Sigmoid colon (tissue), 7 donors: ENCODE data around the gene GNAI2. TPM values are rescaled to one million over a fixed set of nuclear protein-coding genes. Genes with fewer than 3 reads are reported as not detected.

ENCODE experiments used
- DNase-seq: peaks from one replicate; pipeline ENCODE4 v3.0.0-alpha.2; 2019
- H3K27ac ChIP-seq, 4 donors: fragments of 200-600 bp; sonication (generic); one replicate each; pipeline ENCODE4 v1.5.1; 2016 to 2019; ENCODE audit warnings: mild to moderate bottlenecking in 1 of 4
- H3K27me3 ChIP-seq, 3 donors: fragments of 200-600 bp; sonication (generic); one replicate each; pipeline ENCODE4 v1.5.1; 2019; ENCODE audit warnings: mild to moderate bottlenecking in 1 of 3
- H3K36me3 ChIP-seq, 4 donors: fragments of 200-600 bp; sonication (generic); one replicate each; pipeline ENCODE4 v1.5.1; 2016 to 2019
- H3K4me1 ChIP-seq, 4 donors: fragments of 200-600 bp; sonication (generic); one replicate each; pipeline ENCODE4 v1.5.1; 2017 to 2019
- H3K4me3 ChIP-seq, 4 donors: fragments of 200-600 bp; sonication (generic); one replicate each; pipeline ENCODE4 v1.5.1; 2017 to 2019; ENCODE audit warnings: mild to moderate bottlenecking in 2 of 4, moderate library complexity in 1 of 4
- H3K9me3 ChIP-seq, 4 donors: fragments of 200-600 bp in 3 of 4; sonication (generic) in 3 of 4; one replicate each; pipeline versions ENCODE4 v1.5.1 to v1.6.1; 2013 to 2019
- EP300 ChIP-seq, 4 donors: sonication (generic); formaldehyde crosslinking; IDR thresholded peaks; one replicate each; pipeline ENCODE4 v1.6.1; 2017; ENCODE audit warnings: antibody characterized with exemption in 4 of 4
- POLR2A ChIP-seq, 2 donors: fragments of 450-650 bp; IDR thresholded peaks; one replicate each; pipeline ENCODE4 v1.6.1; 2016; ENCODE audit warnings: antibody characterized with exemption in 2 of 2, mild to moderate bottlenecking in 2 of 2, moderate library complexity in 2 of 2
- POLR2AphosphoS5 ChIP-seq, 4 donors: sonication (generic); formaldehyde crosslinking; IDR thresholded peaks; one replicate each; pipeline ENCODE4 v1.6.1; 2017; ENCODE audit warnings: antibody characterized with exemption in 4 of 4
- WGBS, 2 donors: extraction: QIAGEN DNeasy Blood & Tissue Kit; methylation state at CpG; one replicate each; pipeline ENCODE4 v1.1.7; 2013; 5-methylcytosine and 5-hydroxymethylcytosine counted together
- intact Hi-C: fragments of 100-400 bp; cut with DNase I; formaldehyde crosslinking; loops from one replicate; pipeline ENCODE4 v1.15.1; 2023
- polyA plus RNA-seq, 3 donors: library from polyadenylated mRNA; stranded (reverse); fragments of 200-250 nt; gene quantifications; one replicate each; pipeline ENCODE4 v1.2.3, GENCODE V29; 2013
- total RNA-seq, 4 donors: library from RNA; depleted of rRNA; stranded (reverse); fragments of >200 nt; gene quantifications; one replicate each; pipeline ENCODE4 v1.1.0, GENCODE V29; 2016
- TF ChIP-seq, protein P1 (sequence below), 4 experiments: fragments of 450-650 bp in 3 of 4; fragments of 200-600 bp in 1 of 4; IDR thresholded peaks; one replicate each; pipeline ENCODE4 v1.5.1; 2016 to 2019; ENCODE audit warnings: antibody characterized with exemption in 4 of 4, mild to moderate bottlenecking in 3 of 4, moderate library complexity in 2 of 4
- donor health status: healthy with polysubstance abuse.
- donor health status: Bipolar disorder and iron deficiency.
- donor health status: healthy.

Gene GNAI2
- total RNA-seq (100 to 1,000 TPM; 149 to 171 (median 163) TPM), polyA plus RNA-seq (100 to 1,000 TPM in 1 of 3 donors, 10 to 100 TPM in 2; 43.9 to 125 (median 64.3) TPM)

DNA sequence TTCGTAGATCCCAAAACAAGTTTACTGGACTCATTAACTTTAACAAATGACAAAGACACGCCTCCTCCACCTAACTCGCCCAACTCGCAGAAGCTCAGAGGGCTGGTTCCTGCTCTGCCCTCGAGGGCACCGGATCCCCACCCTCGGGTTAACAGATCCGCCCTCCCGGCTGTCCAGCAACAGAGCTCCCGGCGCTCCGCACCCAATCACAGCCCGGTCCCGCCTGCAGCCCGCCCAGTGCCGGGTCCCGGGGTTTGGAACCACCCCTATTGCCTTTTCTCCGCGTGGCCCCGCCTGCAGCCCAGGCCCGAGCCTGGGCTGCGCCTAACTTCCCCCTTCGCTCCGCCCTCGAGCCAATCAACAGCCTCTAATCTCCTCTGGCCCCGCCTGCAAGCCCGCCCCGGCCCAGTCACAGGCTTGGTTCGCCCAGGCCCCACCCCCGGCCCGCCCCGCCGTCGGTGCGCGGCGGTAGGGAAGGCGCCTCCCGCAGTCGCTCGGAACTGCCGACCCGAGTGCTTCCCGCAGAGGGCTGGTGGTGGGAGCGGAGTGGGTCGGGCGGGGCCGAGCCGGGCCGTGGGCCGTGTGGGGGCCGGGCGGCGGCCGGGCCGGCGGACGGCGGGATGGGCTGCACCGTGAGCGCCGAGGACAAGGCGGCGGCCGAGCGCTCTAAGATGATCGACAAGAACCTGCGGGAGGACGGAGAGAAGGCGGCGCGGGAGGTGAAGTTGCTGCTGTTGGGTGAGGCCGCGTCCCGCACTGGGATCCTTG lies at the start of gene GNAI2:
Gene GNAI2, plus strand, starts transcription at position 489 of the 768 bp plus-strand sequence. Its CDS starts 132 bp downstream, at position 621.
- Histone ChIP-seq H3K36me3 (no peaks in the 10 kb centered on the region), H3K27ac (peak within 1 kb of the TSS; percentile 87 to 94 (median 90)), H3K4me3 (peak within 1 kb of the TSS; percentile 63 to 96 (median 74)), H3K27me3 (no peaks in the 10 kb centered on the region), H3K4me1 (peaks cover 0 to 53% (median 39%) of the 10 kb centered on the region in 4 donors), H3K9me3 (no peaks in the 10 kb centered on the region)
- WGBS, 2 donors = 0 to 1% methylated on average over 75 of the region's 75 CpGs
- intact Hi-C loops = no loop called here
- TF ChIP-seq POLR2AphosphoS5 (IDR thresholded peaks at IDR 0.05) (peak; percentile 94 to 98 (median 97)), EP300 (IDR thresholded peaks at IDR 0.05) (no peak), POLR2A (IDR thresholded peaks at IDR 0.05) (peak; percentile 30 to 40)
- TF ChIP-seq, protein P1, sequence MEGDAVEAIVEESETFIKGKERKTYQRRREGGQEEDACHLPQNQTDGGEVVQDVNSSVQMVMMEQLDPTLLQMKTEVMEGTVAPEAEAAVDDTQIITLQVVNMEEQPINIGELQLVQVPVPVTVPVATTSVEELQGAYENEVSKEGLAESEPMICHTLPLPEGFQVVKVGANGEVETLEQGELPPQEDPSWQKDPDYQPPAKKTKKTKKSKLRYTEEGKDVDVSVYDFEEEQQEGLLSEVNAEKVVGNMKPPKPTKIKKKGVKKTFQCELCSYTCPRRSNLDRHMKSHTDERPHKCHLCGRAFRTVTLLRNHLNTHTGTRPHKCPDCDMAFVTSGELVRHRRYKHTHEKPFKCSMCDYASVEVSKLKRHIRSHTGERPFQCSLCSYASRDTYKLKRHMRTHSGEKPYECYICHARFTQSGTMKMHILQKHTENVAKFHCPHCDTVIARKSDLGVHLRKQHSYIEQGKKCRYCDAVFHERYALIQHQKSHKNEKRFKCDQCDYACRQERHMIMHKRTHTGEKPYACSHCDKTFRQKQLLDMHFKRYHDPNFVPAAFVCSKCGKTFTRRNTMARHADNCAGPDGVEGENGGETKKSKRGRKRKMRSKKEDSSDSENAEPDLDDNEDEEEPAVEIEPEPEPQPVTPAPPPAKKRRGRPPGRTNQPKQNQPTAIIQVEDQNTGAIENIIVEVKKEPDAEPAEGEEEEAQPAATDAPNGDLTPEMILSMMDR (IDR thresholded peaks at IDR 0.05) = no peak
- peak; percentile 100 for DNase-seq

DNA sequence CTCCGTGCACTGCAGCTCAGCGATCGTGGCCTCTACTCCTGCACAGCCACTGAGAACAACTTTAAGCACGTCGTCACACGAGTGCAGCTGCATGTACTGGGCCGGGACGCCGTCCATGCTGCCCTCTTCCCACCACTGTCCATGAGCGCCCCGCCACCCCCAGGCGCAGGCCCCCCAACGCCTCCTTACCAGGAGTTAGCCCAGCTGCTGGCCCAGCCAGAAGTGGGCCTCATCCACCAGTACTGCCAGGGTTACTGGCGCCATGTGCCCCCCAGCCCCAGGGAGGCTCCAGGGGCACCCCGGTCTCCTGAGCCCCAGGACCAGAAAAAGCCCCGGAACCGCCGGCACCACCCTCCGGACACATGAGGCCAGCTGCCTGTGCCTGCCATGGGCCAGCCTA lies 48.3 kb upstream of the GNAI2 start:
- Histone ChIP-seq H3K9me3 (no peaks in the 10 kb centered on the region), H3K27me3 (peaks cover 0 to 12% (median 2%) of the 10 kb centered on the region in 3 donors), H3K27ac (no peak overlapping the region), H3K4me1 (peaks cover 0 to 6% (median 4%) of the 10 kb centered on the region in 4 donors), H3K36me3 (peaks cover 0 to 16% (median 0%) of the 10 kb centered on the region in 4 donors), H3K4me3 (no peak overlapping the region)
- WGBS, 2 donors = 93 to 94% methylated on average over 19 of the region's 19 CpGs
- intact Hi-C loops = no loop called here
- TF ChIP-seq POLR2A (IDR thresholded peaks at IDR 0.05) = no peak
- TF ChIP-seq, protein P1 (IDR thresholded peaks at IDR 0.05) = no peak
- TF ChIP-seq POLR2AphosphoS5 (IDR thresholded peaks at IDR 0.05) = no peak
- TF ChIP-seq EP300 (IDR thresholded peaks at IDR 0.05) = no peak
- no peak for DNase-seq

DNA sequence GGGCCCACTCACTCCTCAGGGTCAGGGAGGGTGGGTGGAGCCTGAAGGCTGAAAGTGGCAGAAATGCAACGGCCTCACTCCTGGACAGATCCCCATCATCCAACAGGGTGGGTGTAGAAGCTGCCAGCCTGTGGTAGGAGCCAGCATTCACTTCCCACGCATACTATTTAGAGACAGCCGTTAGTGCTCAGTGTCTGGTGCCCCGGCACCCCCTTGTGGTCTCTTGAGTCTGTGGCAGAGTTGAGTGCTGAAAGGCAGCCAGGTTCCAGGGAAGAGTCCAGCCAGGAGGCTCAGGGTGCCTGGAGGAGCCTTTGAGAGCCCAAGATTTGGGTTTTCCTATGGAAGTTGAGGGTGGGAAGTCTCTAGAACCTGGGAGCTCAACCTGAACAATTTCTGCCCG lies 46.7 kb upstream of the GNAI2 start:
- TF ChIP-seq POLR2A (IDR thresholded peaks at IDR 0.05) = no peak
- TF ChIP-seq POLR2AphosphoS5 (IDR thresholded peaks at IDR 0.05) = peak in 2 of 4 donors; percentile 26 to 57
- TF ChIP-seq EP300 (IDR thresholded peaks at IDR 0.05) = no peak
- TF ChIP-seq, protein P1 (IDR thresholded peaks at IDR 0.05) = peak; percentile 56 to 86 (median 81)
- Histone ChIP-seq H3K4me3 (no peak overlapping the region), H3K4me1 (peaks cover 0 to 21% (median 19%) of the 10 kb centered on the region in 4 donors), H3K27ac (no peak overlapping the region), H3K27me3 (peaks cover 15 to 27% (median 17%) of the 10 kb centered on the region in 3 donors), H3K36me3 (peaks cover 0 to 14% (median 0%) of the 10 kb centered on the region in 4 donors), H3K9me3 (no peaks in the 10 kb centered on the region)
- peak; percentile 87 for DNase-seq
- 6 to 13% methylated on average over 5 of the region's 5 CpGs for WGBS, 2 donors
- intact Hi-C loops = loop anchor here (1.0 kb wide), 2 partner anchors 34 to 68 kb away; partner anchors contain the start of gene SEMA3F

DNA sequence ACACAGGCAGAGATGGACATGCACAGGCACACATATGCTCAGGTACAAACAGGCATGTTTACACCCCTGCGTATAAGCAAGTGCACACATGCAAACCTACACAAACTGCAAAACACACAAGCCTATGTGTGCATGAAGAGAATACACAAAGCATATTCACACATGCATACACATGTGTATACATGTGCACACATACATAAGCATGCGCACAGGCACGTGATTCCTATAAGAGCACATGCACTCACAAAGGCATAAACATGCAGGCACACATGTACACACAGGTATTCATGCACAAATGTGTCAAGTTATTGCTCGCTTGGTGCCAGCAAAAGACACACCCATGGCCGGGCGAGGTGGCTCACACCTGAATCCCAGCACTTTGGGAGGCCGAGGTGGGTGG lies 46.0 kb upstream of the GNAI2 start:
- Histone ChIP-seq H3K27me3 (peaks cover 17 to 34% (median 23%) of the 10 kb centered on the region in 3 donors), H3K4me1 (peaks cover 0 to 28% (median 25%) of the 10 kb centered on the region in 4 donors), H3K27ac (no peak overlapping the region), H3K36me3 (peaks cover 0 to 14% (median 0%) of the 10 kb centered on the region in 4 donors), H3K4me3 (no peak overlapping the region), H3K9me3 (no peaks in the 10 kb centered on the region)
- DNase-seq = no peak
- 50 to 83% methylated on average over 7 of the region's 7 CpGs for WGBS, 2 donors
- intact Hi-C loops = loop anchor here (1.0 to 5.0 kb wide), 3 partner anchors 35 to 132 kb away; partner anchors contain the start of genes HYAL2 and SEMA3F
- no peak for TF ChIP-seq POLR2A (IDR thresholded peaks at IDR 0.05)
- TF ChIP-seq EP300 (IDR thresholded peaks at IDR 0.05) = no peak
- TF ChIP-seq POLR2AphosphoS5 (IDR thresholded peaks at IDR 0.05) = peak in 1 of 4 donors; percentile 13
- TF ChIP-seq, protein P1 (IDR thresholded peaks at IDR 0.05) = no peak
